ENCODE measurements around the gene SIGLECL1. TPM values are rescaled to one million over a fixed set of nuclear protein-coding genes. Genes with fewer than 3 reads are reported as not detected.

SIGLECL1 gene
- total and polyA plus RNA-seq, 2 donors (not counting 1 experiment from before 2014, with no cell fraction given), result not detected

- Mint-ChIP-seq H3K4me3 (no peak overlapping the region), H3K27ac (no peak overlapping the region)
- intact Hi-C loops (cut with micrococcal nuclease), result no loop called here
These were observed 20.2 kb downstream of the SIGLECL1 start for GRCh38 chr19:51271067-51271466.

DNA sequence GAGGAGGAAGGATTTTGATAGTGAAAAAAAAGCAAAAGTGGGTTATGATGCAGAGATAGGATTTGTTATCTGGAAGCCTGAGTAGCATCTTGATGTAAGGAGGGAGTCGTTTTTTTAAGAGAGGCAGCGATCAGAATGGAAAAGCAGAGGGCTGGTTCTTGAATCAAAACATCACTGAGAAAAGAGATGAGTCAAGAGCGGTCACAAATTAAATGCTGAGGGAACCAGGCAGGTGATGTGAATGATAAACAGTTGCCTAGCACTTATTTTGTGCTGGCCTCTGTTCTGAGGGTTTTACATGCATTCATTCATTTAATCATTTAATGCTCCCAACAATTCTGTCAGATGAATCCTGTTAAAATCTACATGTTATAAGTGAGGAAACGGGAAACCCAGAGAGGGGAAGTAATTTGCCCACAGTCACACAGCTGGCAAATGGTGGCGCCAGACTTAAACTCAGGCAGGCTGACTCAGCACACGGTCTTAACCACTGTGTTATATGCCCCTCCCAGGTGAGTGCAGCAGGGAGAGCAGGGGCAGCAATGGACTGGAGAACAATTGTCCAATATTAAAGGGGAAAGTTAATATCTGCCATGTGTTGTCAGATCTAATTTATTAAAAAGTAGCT lies 21.4 kb downstream of the SIGLECL1 start:
- CTCF ChIA-PET, result no interaction called here
- H3K4me3 ChIP-seq (ENCODE audit: control extremely low read depth in 1 of 5, extremely low read depth in 1 of 5, insufficient read depth in 1 of 5, low read depth in 2 of 5, low read length in 4 of 5), result no peak overlapping the region
- no peak for DNase-seq
- no peak overlapping the region for H3K27ac ChIP-seq (ENCODE audit: low read length in 2 of 2)
- H3K4me3 Mint-ChIP-seq, result no peak overlapping the region
- peaks cover 0 to 8% (median 0%) of the 10 kb centered on the region in 3 donors for H3K9me3 ChIP-seq (ENCODE audit: control extremely low read depth in 1 of 3, control insufficient read depth in 2 of 3, insufficient read depth in 1 of 3, low read length in 2 of 3)
- no peaks in the 10 kb centered on the region for H3K36me3 ChIP-seq (replicated peaks in 1 of 2; ENCODE audit: control extremely low read depth in 1 of 2, control insufficient read depth in 1 of 2, extremely low read depth in 1 of 2, insufficient read depth in 2 of 2, low read length in 1 of 2)
- peaks cover 4% of the 10 kb centered on the region for H3K9me3 Mint-ChIP-seq (ENCODE audit: insufficient read depth)
- H3K4me1 ChIP-seq (ENCODE audit: control insufficient read depth in 2 of 2, insufficient read depth in 2 of 2, low read length in 2 of 2), result no peaks in the 10 kb centered on the region
- no peaks in the 10 kb centered on the region for H4K20me1 ChIP-seq (ENCODE audit: control insufficient read depth, insufficient read depth, low read length, poor library complexity, severe bottlenecking)
- H3K27me3 Mint-ChIP-seq, result peaks cover 18% of the 10 kb centered on the region
- ATAC-seq (ENCODE audit: low read depth), result no peak
- H3K27me3 ChIP-seq (replicated peaks in 1 of 4; ENCODE audit: control extremely low read depth in 1 of 4, control insufficient read depth in 3 of 4, insufficient read depth in 4 of 4, low read length in 3 of 4), result peaks cover 0 to 7% (median 2%) of the 10 kb centered on the region in 4 experiments
- H2AFZ ChIP-seq (ENCODE audit: insufficient read depth, low read depth, low read length, poor library complexity, severe bottlenecking), result no peak overlapping the region
- no peak for TF ChIP-seq EZH2 (IDR thresholded peaks at IDR 0.05; ENCODE audit: borderline replicate concordance, insufficient read depth, low read depth, low read length, poor library complexity, severe bottlenecking)
- TF ChIP-seq, protein P1, sequence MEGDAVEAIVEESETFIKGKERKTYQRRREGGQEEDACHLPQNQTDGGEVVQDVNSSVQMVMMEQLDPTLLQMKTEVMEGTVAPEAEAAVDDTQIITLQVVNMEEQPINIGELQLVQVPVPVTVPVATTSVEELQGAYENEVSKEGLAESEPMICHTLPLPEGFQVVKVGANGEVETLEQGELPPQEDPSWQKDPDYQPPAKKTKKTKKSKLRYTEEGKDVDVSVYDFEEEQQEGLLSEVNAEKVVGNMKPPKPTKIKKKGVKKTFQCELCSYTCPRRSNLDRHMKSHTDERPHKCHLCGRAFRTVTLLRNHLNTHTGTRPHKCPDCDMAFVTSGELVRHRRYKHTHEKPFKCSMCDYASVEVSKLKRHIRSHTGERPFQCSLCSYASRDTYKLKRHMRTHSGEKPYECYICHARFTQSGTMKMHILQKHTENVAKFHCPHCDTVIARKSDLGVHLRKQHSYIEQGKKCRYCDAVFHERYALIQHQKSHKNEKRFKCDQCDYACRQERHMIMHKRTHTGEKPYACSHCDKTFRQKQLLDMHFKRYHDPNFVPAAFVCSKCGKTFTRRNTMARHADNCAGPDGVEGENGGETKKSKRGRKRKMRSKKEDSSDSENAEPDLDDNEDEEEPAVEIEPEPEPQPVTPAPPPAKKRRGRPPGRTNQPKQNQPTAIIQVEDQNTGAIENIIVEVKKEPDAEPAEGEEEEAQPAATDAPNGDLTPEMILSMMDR (IDR thresholded peaks at IDR 0.05), result no peak
- 32% methylated on average over 4 of the region's 6 CpGs for whole genome bisulfite sequencing (ENCODE audit: insufficient coverage)
- no peaks in the 10 kb centered on the region for H3K4me1 Mint-ChIP-seq
- no peak overlapping the region for H3K4me2 ChIP-seq (replicated peaks; ENCODE audit: low read depth, low read length, poor library complexity, severe bottlenecking)
- intact Hi-C loops (cut with micrococcal nuclease), result no loop called here
- POLR2A ChIA-PET, result no interaction called here
- no peaks in the 10 kb centered on the region for H3K79me2 ChIP-seq (ENCODE audit: control insufficient read depth, insufficient read depth, low read length)
- H3K9ac ChIP-seq (ENCODE audit: low read length), result no peak overlapping the region
- H3K27ac Mint-ChIP-seq, result no peak overlapping the region

More at GRCh38 chr19:51271067-51271466, 20.2 kb downstream of the SIGLECL1 start:
- no peak overlapping the region for H2AFZ ChIP-seq (ENCODE audit: insufficient read depth, low read depth, low read length, poor library complexity, severe bottlenecking)
- no peak for DNase-seq
- H3K79me2 ChIP-seq (ENCODE audit: control insufficient read depth, insufficient read depth, low read length), result no peaks in the 10 kb centered on the region
- H3K4me1 ChIP-seq (ENCODE audit: control insufficient read depth in 2 of 2, insufficient read depth in 2 of 2, low read length in 2 of 2), result no peaks in the 10 kb centered on the region
- Mint-ChIP-seq H3K9me3 (ENCODE audit: insufficient read depth) (no peaks in the 10 kb centered on the region), H3K27me3 (peaks cover 16% of the 10 kb centered on the region), H3K4me1 (no peaks in the 10 kb centered on the region)
- peaks cover 0 to 7% (median 2%) of the 10 kb centered on the region in 4 experiments for H3K27me3 ChIP-seq (replicated peaks in 1 of 4; ENCODE audit: control extremely low read depth in 1 of 4, control insufficient read depth in 3 of 4, insufficient read depth in 4 of 4, low read length in 3 of 4)
- no peak overlapping the region for H3K27ac ChIP-seq (ENCODE audit: low read length in 2 of 2)
- H3K36me3 ChIP-seq (replicated peaks in 1 of 2; ENCODE audit: control extremely low read depth in 1 of 2, control insufficient read depth in 1 of 2, extremely low read depth in 1 of 2, insufficient read depth in 2 of 2, low read length in 1 of 2), result no peaks in the 10 kb centered on the region
- ChIA-PET CTCF (interaction anchor here (1.0 kb wide), 1 partner anchor 11 kb away, joined by 4 read pairs; no protein-coding TSS in a partner anchor), POLR2A (no interaction called here)
- peaks cover 0 to 7% (median 0%) of the 10 kb centered on the region in 3 donors for H3K9me3 ChIP-seq (ENCODE audit: control extremely low read depth in 1 of 3, control insufficient read depth in 2 of 3, insufficient read depth in 1 of 3, low read length in 2 of 3)
- TF ChIP-seq EZH2 (IDR thresholded peaks at IDR 0.05; ENCODE audit: borderline replicate concordance, insufficient read depth, low read depth, low read length, poor library complexity, severe bottlenecking), result no peak
- TF ChIP-seq, protein P1 (IDR thresholded peaks at IDR 0.05), result no peak
- WGBS (ENCODE audit: insufficient coverage), result 68% methylated on average over 26 of the region's 26 CpGs
- H3K4me2 ChIP-seq (replicated peaks; ENCODE audit: low read depth, low read length, poor library complexity, severe bottlenecking), result no peak overlapping the region
- H4K20me1 ChIP-seq (ENCODE audit: control insufficient read depth, insufficient read depth, low read length, poor library complexity, severe bottlenecking), result no peaks in the 10 kb centered on the region
- no peak overlapping the region for H3K9ac ChIP-seq (ENCODE audit: low read length)
- no peak for ATAC-seq (ENCODE audit: low read depth)
- H3K4me3 ChIP-seq (ENCODE audit: control extremely low read depth in 1 of 5, extremely low read depth in 1 of 5, insufficient read depth in 1 of 5, low read depth in 2 of 5, low read length in 4 of 5), result no peak overlapping the region

All from B cell (primary cell).